ENCODE results near the gene PROSER1.
"Not testable (repeated sequence)": the region's sequence is repeated elsewhere in the genome, so short reads cannot be mapped to it uniquely, and the experiment has no call there.

The PROSER1 gene

DNA sequence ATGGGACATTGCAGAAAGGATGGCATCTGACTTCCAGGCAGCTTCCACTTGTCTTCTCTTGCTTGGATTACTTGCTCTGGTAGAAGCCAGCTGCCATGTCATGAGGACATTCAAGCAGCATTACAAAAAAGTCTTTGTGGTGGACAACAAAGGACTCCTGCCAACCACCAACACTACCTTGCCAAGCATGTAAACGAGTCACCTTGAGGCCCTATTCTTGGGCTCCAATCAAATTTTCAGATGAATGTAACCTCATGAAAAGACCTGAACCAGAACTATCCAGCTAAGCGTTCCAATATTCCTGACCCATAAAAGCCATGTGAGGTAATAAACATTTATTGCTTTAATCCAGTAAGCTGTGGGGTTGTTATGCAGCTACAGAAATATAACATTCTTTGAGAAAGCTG lies 12.5 kb downstream of the PROSER1 start:
- Histone ChIP-seq H3K36me3 (ENCODE audit: control insufficient read depth, insufficient read depth, low read length, severe bottlenecking) (peaks cover 84% of the 10 kb centered on the region), H3K9me3 (ENCODE audit: control insufficient read depth, low read length) (no peaks in the 10 kb centered on the region), H3K9ac (ENCODE audit: low read length) (no peak overlapping the region), H3K27me3 (replicated peaks; ENCODE audit: control insufficient read depth, insufficient read depth, low read length) (no peaks in the 10 kb centered on the region), H3K4me3 (ENCODE audit: low read length) (no peak overlapping the region), H3K4me1 (ENCODE audit: control insufficient read depth, insufficient read depth, low read length) (peaks cover 10% of the 10 kb centered on the region)
- no peak for DNase-seq (ENCODE audit: low read depth)

DNA sequence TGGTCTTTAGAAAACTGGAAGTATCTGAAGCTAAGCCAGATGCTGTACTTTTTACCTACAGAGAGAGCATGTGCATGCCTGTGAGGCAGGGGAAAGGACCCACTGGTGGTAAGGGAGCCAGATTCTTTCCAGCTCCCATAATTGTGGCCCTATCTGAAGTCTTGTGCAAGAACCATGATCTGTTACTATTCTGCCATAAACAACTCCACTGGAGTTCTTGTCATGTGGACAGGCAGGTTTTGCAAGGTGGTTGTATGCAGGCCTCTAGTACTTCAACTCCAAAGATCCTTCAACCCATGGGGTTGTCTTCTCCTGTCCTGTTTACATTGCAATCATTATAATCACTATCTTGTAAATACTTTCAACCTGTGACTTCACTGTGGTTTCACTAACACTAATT lies 14.1 kb downstream of the PROSER1 start:
- no peaks in the 10 kb centered on the region for H3K27me3 ChIP-seq (replicated peaks; ENCODE audit: control insufficient read depth, insufficient read depth, low read length)
- no peak overlapping the region for H3K9ac ChIP-seq (ENCODE audit: low read length)
- DNase-seq (ENCODE audit: low read depth) = peak; percentile 7
- H3K4me3 ChIP-seq (ENCODE audit: low read length) = no peak overlapping the region
- no peaks in the 10 kb centered on the region for H3K9me3 ChIP-seq (ENCODE audit: control insufficient read depth, low read length)
- peaks cover 84% of the 10 kb centered on the region for H3K36me3 ChIP-seq (ENCODE audit: control insufficient read depth, insufficient read depth, low read length, severe bottlenecking)
- H3K4me1 ChIP-seq (ENCODE audit: control insufficient read depth, insufficient read depth, low read length) = peaks cover 10% of the 10 kb centered on the region

DNA sequence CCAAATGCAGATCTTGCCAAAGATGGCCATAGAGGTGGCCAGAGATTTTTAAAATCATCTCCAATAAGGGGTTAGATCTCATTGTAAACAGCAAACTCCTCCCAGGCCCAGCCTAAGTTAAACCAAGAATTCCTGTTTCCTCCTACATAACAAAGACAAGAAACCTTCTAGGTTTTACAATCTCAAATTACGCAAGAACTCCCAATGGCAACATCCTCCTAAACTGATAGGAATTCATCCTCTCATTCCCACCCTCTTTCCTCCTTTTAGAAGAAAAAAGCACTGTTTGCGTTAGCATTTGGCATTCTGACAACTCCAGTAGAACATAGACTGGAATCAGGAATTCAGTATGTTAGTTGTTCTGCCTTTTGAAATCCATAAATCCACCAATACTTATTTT lies 14.6 kb downstream of the PROSER1 start:
- H3K9ac ChIP-seq (ENCODE audit: low read length) = no peak overlapping the region
- peaks cover 10% of the 10 kb centered on the region for H3K4me1 ChIP-seq (ENCODE audit: control insufficient read depth, insufficient read depth, low read length)
- peaks cover 81% of the 10 kb centered on the region for H3K36me3 ChIP-seq (ENCODE audit: control insufficient read depth, insufficient read depth, low read length, severe bottlenecking)
- no peaks in the 10 kb centered on the region for H3K27me3 ChIP-seq (replicated peaks; ENCODE audit: control insufficient read depth, insufficient read depth, low read length)
- no peak overlapping the region for H3K4me3 ChIP-seq (ENCODE audit: low read length)
- no peaks in the 10 kb centered on the region for H3K9me3 ChIP-seq (ENCODE audit: control insufficient read depth, low read length)
- DNase-seq (ENCODE audit: low read depth) = peak; percentile 42

GRCh38 chr13:39020853-39021462 lies 16.9 kb downstream of the PROSER1 start:
- DNase-seq (ENCODE audit: low read depth) = no peak

DNA sequence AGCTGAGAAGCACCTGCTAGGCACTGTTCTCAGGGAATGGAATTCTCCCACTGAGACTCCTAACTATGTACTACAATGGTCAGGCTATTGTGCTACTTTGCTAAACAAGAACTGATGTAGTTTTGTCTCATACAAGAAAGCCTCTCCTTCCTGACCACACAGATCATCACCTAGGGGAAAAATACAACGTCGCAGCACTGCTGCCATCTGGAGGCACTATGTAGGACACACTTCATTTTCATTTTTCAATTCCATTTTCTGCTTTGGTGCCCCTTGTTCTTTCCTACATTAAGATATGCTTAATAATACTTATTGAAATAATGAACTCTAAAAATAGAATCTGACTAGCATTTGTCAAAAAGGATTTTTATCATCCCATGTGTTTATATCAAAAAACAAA lies 21.1 kb downstream of the PROSER1 start:
- Histone ChIP-seq H3K4me1 (ENCODE audit: control insufficient read depth, insufficient read depth, low read length) (no peaks in the 10 kb centered on the region), H3K9me3 (ENCODE audit: control insufficient read depth, low read length) (no peaks in the 10 kb centered on the region), H3K27me3 (replicated peaks; ENCODE audit: control insufficient read depth, insufficient read depth, low read length) (no peaks in the 10 kb centered on the region), H3K36me3 (ENCODE audit: control insufficient read depth, insufficient read depth, low read length, severe bottlenecking) (peaks cover 80% of the 10 kb centered on the region), H3K9ac (ENCODE audit: low read length) (no peak overlapping the region), H3K4me3 (ENCODE audit: low read length) (no peak overlapping the region)
- peak; percentile 49 for DNase-seq (ENCODE audit: low read depth)

More at GRCh38 chr13:39020853-39021462, 16.9 kb downstream of the PROSER1 start:
- Histone ChIP-seq H3K36me3 (ENCODE audit: control insufficient read depth, insufficient read depth, low read length, severe bottlenecking) (peaks cover 80% of the 10 kb centered on the region), H3K4me3 (ENCODE audit: low read length) (no peak overlapping the region), H3K27me3 (replicated peaks; ENCODE audit: control insufficient read depth, insufficient read depth, low read length) (no peaks in the 10 kb centered on the region), H3K9ac (ENCODE audit: low read length) (no peak overlapping the region), H3K9me3 (ENCODE audit: control insufficient read depth, low read length) (no peaks in the 10 kb centered on the region), H3K4me1 (ENCODE audit: control insufficient read depth, insufficient read depth, low read length) (peaks cover 10% of the 10 kb centered on the region)

DNA sequence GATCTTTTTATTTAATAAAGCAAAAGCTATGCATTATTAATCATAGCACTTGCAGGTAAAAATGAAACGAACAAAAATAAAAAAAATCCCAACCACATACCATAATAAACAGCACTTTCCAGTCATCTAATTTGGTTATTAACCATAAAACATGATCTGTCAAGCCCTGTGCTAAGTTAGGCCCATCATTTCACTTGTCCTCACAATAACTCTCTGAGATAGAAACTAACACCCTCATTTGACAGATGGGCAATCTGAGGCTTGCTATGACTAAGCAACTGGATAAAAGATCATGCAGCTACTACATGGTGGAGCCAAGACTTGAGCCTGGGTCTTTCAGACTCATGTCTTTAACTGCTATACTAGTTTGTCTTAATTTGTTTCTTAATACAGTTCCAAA lies 21.8 kb downstream of the PROSER1 start:
- H3K9ac ChIP-seq (ENCODE audit: low read length) = no peak overlapping the region
- no peaks in the 10 kb centered on the region for H3K27me3 ChIP-seq (replicated peaks; ENCODE audit: control insufficient read depth, insufficient read depth, low read length)
- no peak overlapping the region for H3K4me3 ChIP-seq (ENCODE audit: low read length)
- H3K36me3 ChIP-seq (ENCODE audit: control insufficient read depth, insufficient read depth, low read length, severe bottlenecking) = peaks cover 80% of the 10 kb centered on the region
- no peak for DNase-seq (ENCODE audit: low read depth)
- H3K4me1 ChIP-seq (ENCODE audit: control insufficient read depth, insufficient read depth, low read length) = no peaks in the 10 kb centered on the region
- no peaks in the 10 kb centered on the region for H3K9me3 ChIP-seq (ENCODE audit: control insufficient read depth, low read length)

GRCh38 chr13:39013462-39013861 lies 24.4 kb downstream of the PROSER1 start:
- Histone ChIP-seq H3K4me3 (ENCODE audit: low read length) (no peak overlapping the region), H3K4me1 (ENCODE audit: control insufficient read depth, insufficient read depth, low read length) (no peaks in the 10 kb centered on the region), H3K27me3 (replicated peaks; ENCODE audit: control insufficient read depth, insufficient read depth, low read length) (no peaks in the 10 kb centered on the region), H3K9ac (ENCODE audit: low read length) (no peak overlapping the region), H3K9me3 (ENCODE audit: control insufficient read depth, low read length) (no peaks in the 10 kb centered on the region), H3K36me3 (ENCODE audit: control insufficient read depth, insufficient read depth, low read length, severe bottlenecking) (peaks cover 97% of the 10 kb centered on the region)
- no peak for DNase-seq (ENCODE audit: low read depth)

GRCh38 chr13:39012608-39013007 lies 25.3 kb downstream of the PROSER1 start:
- Histone ChIP-seq H3K36me3 (ENCODE audit: control insufficient read depth, insufficient read depth, low read length, severe bottlenecking) (peaks cover 96% of the 10 kb centered on the region), H3K9ac (ENCODE audit: low read length) (no peak overlapping the region), H3K27me3 (replicated peaks; ENCODE audit: control insufficient read depth, insufficient read depth, low read length) (no peaks in the 10 kb centered on the region), H3K4me3 (ENCODE audit: low read length) (no peak overlapping the region), H3K4me1 (ENCODE audit: control insufficient read depth, insufficient read depth, low read length) (no peaks in the 10 kb centered on the region), H3K9me3 (ENCODE audit: control insufficient read depth, low read length) (no peaks in the 10 kb centered on the region)
- DNase-seq (ENCODE audit: low read depth) = no peak

DNA sequence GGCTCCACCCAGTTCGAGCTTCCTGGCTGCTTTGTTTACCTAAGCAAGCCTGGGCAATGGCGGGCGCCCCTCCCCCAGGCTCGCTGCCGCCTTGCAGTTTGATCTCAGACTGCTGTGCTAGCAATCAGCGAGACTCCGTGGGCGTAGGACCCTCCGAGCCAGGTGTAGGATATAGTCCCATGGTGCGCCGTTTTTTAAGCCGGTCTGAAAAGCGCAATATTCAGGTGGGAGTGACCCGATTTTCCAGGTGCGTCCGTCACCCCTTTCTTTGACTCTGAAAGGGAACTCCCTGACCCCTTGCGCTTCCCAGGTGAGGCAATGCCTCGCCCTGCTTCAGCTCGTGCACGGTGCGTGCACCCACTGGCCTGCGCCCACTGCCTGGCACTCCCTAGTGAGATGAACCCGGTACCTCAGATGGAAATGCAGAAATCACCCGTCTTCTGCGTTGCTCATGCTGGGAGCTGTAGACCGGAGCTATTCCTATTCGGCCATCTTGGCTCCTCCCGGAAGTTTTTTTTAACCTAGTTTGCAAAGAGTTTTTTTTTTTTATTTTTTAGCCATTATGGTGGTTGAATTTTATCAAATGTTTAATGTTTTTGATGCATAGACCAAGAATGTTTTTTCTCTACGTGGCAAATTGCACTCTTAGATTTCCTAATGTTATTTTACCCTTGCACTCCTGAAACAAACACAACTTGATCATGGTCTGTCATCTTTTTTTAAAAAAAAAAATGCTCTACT lies 31.3 kb downstream of the PROSER1 start:
- not testable (repeated sequence) for DNase-seq (ENCODE audit: low read depth); H3K27me3 ChIP-seq (replicated peaks; ENCODE audit: control insufficient read depth, insufficient read depth, low read length); H3K4me3 ChIP-seq (ENCODE audit: low read length); H3K9me3 ChIP-seq (ENCODE audit: control insufficient read depth, low read length); H3K4me1 ChIP-seq (ENCODE audit: control insufficient read depth, insufficient read depth, low read length); H3K9ac ChIP-seq (ENCODE audit: low read length)
- peaks cover 35% of the 10 kb centered on the region for H3K36me3 ChIP-seq (ENCODE audit: control insufficient read depth, insufficient read depth, low read length, severe bottlenecking)

DNA sequence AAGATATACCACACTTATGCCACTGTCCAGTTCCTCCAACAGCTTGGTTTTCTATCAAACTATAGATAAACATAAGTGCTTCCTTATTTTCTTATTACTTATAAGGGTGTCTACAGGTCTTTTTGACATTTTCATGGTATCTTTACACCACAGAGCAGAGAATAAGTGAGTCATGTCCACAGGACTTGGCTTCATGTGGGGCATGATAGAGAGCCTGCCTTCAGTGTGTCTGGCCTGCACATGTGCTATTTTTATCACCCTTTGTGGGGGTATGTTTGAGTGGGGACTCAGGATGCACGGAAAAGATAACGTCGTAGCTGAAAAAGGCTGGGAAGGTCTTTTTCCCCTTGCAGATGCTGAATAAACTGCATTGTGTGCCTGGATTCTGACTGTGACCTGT lies 39.1 kb downstream of the PROSER1 start:
- DNase-seq (ENCODE audit: low read depth) = no peak
- H3K4me3 ChIP-seq (ENCODE audit: low read length) = no peak overlapping the region

DNA sequence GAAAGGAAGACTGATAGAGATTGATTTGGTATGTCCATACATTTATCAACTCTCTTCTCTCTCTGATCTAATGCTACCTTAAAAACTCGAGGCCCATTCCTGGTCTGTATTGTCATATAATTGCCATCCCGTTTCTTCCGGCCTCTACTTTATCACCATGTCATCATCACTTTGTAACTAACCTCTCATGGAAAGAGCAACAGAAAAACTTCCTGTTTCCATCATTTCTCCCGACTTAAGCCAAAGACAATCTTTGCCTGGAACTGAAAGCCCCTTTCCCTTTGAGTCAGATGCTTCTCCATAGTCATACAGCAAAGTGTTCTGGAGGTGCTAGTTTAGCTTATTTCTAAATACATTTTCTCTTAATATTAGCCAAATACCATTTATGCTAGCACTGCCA lies 44.5 kb downstream of the PROSER1 start:
- DNase-seq (ENCODE audit: low read depth) = no peak
- Histone ChIP-seq H3K36me3 (ENCODE audit: control insufficient read depth, insufficient read depth, low read length, severe bottlenecking) (no peaks in the 10 kb centered on the region), H3K9me3 (ENCODE audit: control insufficient read depth, low read length) (peaks cover 3% of the 10 kb centered on the region), H3K27me3 (replicated peaks; ENCODE audit: control insufficient read depth, insufficient read depth, low read length) (no peaks in the 10 kb centered on the region), H3K4me1 (ENCODE audit: control insufficient read depth, insufficient read depth, low read length) (no peaks in the 10 kb centered on the region), H3K9ac (ENCODE audit: low read length) (no peak overlapping the region), H3K4me3 (ENCODE audit: low read length) (no peak overlapping the region)

More for the DNA sequence above, 39.1 kb downstream of the PROSER1 start:
- Histone ChIP-seq H3K4me1 (ENCODE audit: control insufficient read depth, insufficient read depth, low read length) (no peaks in the 10 kb centered on the region), H3K36me3 (ENCODE audit: control insufficient read depth, insufficient read depth, low read length, severe bottlenecking) (no peaks in the 10 kb centered on the region), H3K27me3 (replicated peaks; ENCODE audit: control insufficient read depth, insufficient read depth, low read length) (no peaks in the 10 kb centered on the region), H3K9me3 (ENCODE audit: control insufficient read depth, low read length) (peaks cover 3% of the 10 kb centered on the region), H3K9ac (ENCODE audit: low read length) (no peak overlapping the region)
